Loucy (cell line): ENCODE data around the gene L3MBTL4.

Experiments
- EZH2phosphoT487 ChIP-seq: fragments of 200-600 bp; IDR thresholded peaks from 2 replicates; pipeline ENCODE4 v1.6.1; 2018; ENCODE audit warnings: antibody characterized with exemption, mild to moderate bottlenecking, moderate library complexity, borderline replicate concordance
- TF ChIP-seq, protein P1 (sequence below): fragments of 200-600 bp; sonication (generic); conservative IDR thresholded peaks from 2 replicates; pipeline ENCODE4 v1.5.1; 2014; ENCODE audit warnings: mild to moderate bottlenecking, antibody characterized with exemption, low read length

DNA sequence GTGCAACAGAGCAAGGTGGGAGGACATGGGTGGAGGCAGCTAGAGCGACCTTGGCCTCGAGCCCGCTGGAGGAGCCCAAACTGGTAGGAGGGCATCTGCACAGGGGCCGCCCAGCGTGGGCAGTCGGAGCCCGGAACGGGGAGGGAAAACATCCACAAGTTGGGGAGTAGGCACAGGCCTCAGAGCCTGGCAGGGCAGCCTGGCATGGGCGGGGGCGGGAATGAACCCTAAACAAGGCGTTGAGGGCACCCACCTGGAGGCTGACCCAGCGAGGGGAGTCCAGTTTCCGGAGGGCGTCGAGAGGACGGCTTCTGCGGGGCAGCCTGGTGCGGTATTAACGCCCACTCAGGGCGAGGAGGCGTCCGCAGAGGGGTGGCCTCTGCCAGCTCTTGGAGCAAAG is 129.9 kb downstream of the L3MBTL4 start:
- TF ChIP-seq, protein P1, sequence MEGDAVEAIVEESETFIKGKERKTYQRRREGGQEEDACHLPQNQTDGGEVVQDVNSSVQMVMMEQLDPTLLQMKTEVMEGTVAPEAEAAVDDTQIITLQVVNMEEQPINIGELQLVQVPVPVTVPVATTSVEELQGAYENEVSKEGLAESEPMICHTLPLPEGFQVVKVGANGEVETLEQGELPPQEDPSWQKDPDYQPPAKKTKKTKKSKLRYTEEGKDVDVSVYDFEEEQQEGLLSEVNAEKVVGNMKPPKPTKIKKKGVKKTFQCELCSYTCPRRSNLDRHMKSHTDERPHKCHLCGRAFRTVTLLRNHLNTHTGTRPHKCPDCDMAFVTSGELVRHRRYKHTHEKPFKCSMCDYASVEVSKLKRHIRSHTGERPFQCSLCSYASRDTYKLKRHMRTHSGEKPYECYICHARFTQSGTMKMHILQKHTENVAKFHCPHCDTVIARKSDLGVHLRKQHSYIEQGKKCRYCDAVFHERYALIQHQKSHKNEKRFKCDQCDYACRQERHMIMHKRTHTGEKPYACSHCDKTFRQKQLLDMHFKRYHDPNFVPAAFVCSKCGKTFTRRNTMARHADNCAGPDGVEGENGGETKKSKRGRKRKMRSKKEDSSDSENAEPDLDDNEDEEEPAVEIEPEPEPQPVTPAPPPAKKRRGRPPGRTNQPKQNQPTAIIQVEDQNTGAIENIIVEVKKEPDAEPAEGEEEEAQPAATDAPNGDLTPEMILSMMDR: no peak
- no peak for TF ChIP-seq EZH2phosphoT487
